GM12878 (cell line): ENCODE results near the gene MIPOL1. TPM values are rescaled to one million over a fixed set of nuclear protein-coding genes. Genes with fewer than 3 reads are reported as not detected.

Experiments
- ATAC-seq: fragments of 200-7000 bp; cut with Tn5 transposase; 3 replicates; pipeline ENCODE4 v1.9.1; 2020; ENCODE audit warnings: mild to moderate bottlenecking, moderate library complexity
- BruUV-seq: library from RNA; stranded (reverse); fragments of 400-500 nt; replicated peaks from 2 replicates; lab custom pipeline; 2021; lab: Mats Ljungman, UMichigan
- CTCF ChIA-PET: fragments of 300-600 bp; sonication (Branson Sonifier 250); formaldehyde crosslinking; extraction: SDS; loops from one replicate; lab custom pipeline; 2021; ENCODE audit warnings: inconsistent platforms; lab: Yijun Ruan, JAX
- POLR2A ChIA-PET: fragments of 350-600 bp; formaldehyde crosslinking; extraction: SDS; loops from one replicate; lab custom pipeline; 2021; ENCODE audit warnings: inconsistent platforms; lab: Charles Lee
- RAD21 ChIA-PET: fragments of 300-600 bp; sonication (Branson Sonifier 250); formaldehyde crosslinking; loops from one replicate; lab custom pipeline; 2023; ENCODE audit warnings: antibody characterized with exemption; ENCODE audit not compliant: unreplicated experiment; lab: Charles Lee
- SMC1A ChIA-PET: fragments of 300-600 bp; sonication (Branson Sonifier 250); formaldehyde crosslinking; loops from one replicate; lab custom pipeline; 2023; ENCODE audit not compliant: unreplicated experiment, uncharacterized antibody; lab: Charles Lee
- DNase-seq: peaks from one replicate; pipeline ENCODE4 v3.0.0-alpha.2; 2011; ENCODE audit warnings: low read depth, low spot score
- FAIRE-seq: peaks from 3 replicates; lab custom pipeline; 2011; peaks lifted over from hg19 to GRCh38; lab: Jason Lieb, UNC
- H2AFZ ChIP-seq: 2 replicates; pipeline ENCODE4 v1.6.0; 2011; ENCODE audit warnings: low read depth, low read length, control low read depth; ENCODE audit not compliant: control insufficient read depth
- H3K27ac ChIP-seq: 2 replicates; pipeline ENCODE4 v1.5.1; 2011; ENCODE audit warnings: control low read depth; ENCODE audit not compliant: control insufficient read depth, insufficient read depth
- H3K27me3 ChIP-seq, 2 experiments: replicated peaks in 1 of 2; 2 replicates each; pipeline versions ENCODE4 v1.6.0 to v1.6.1; 2011; ENCODE audit warnings: low read length in 1 of 2; ENCODE audit not compliant: control insufficient read depth in 2 of 2, insufficient read depth in 2 of 2
- H3K36me3 ChIP-seq, 2 experiments: 2 replicates each; pipeline ENCODE4 v1.5.1; 2011; ENCODE audit warnings: low read length in 1 of 2; ENCODE audit not compliant: control insufficient read depth in 2 of 2, insufficient read depth in 2 of 2
- H3K4me1 ChIP-seq: 2 replicates; pipeline ENCODE4 v1.6.1; 2011; ENCODE audit warnings: mild to moderate bottlenecking, low read length, moderate library complexity, mixed read lengths; ENCODE audit not compliant: control insufficient read depth, insufficient read depth
- H3K4me2 ChIP-seq: 2 replicates; pipeline ENCODE4 v1.6.0; 2011; ENCODE audit warnings: control low read depth; ENCODE audit not compliant: control insufficient read depth, insufficient read depth
- H3K4me3 ChIP-seq: fragments of 200-600 bp; sonication (generic); 2 replicates; pipeline ENCODE4 v1.5.1; 2016
- H3K79me2 ChIP-seq: 2 replicates; pipeline ENCODE4 v1.6.0; 2011; ENCODE audit warnings: low read length; ENCODE audit not compliant: control insufficient read depth, insufficient read depth
- H3K9ac ChIP-seq: 2 replicates; pipeline ENCODE4 v1.8.0; 2011; ENCODE audit warnings: low read length, control low read depth, mixed read lengths; ENCODE audit not compliant: control insufficient read depth, insufficient read depth
- H3K9me3 ChIP-seq: replicated peaks from 3 replicates; pipeline ENCODE4 v1.5.1; 2011; ENCODE audit warnings: mild to moderate bottlenecking, low read length; ENCODE audit not compliant: control insufficient read depth, insufficient read depth
- H4K20me1 ChIP-seq: 2 replicates; pipeline ENCODE4 v1.6.0; 2011; ENCODE audit not compliant: control insufficient read depth, insufficient read depth
- CHD2 ChIP-seq: IDR thresholded peaks from 2 replicates; pipeline ENCODE4 v1.6.1; 2011; ENCODE audit warnings: low read depth, low read length, improper control_type of control experiment, borderline replicate concordance
- DPF2 ChIP-seq: fragments of 450-650 bp; IDR thresholded peaks from 2 replicates; pipeline ENCODE4 v1.6.1; 2017; ENCODE audit warnings: mild to moderate bottlenecking
- HDAC6 ChIP-seq: fragments of 200-600 bp; sonication (generic); IDR thresholded peaks from one replicate; pipeline ENCODE4 v1.8.0; 2017; ENCODE audit warnings: antibody characterized with exemption; ENCODE audit not compliant: unreplicated experiment
- HSF1 ChIP-seq: fragments of 150-350 bp; IDR thresholded peaks from 2 replicates; pipeline ENCODE4 v1.6.1; 2014; ENCODE audit warnings: mild to moderate bottlenecking, low read depth, low read length
- NBN ChIP-seq: fragments of 450-650 bp; IDR thresholded peaks from 2 replicates; pipeline ENCODE4 v1.6.1; 2016
- NFYB ChIP-seq: IDR thresholded peaks from 2 replicates; pipeline ENCODE4 v1.6.1; 2011; ENCODE audit warnings: low read depth, mild to moderate bottlenecking, low read length, improper control_type of control experiment, moderate library complexity; ENCODE audit not compliant: insufficient read depth
- PML ChIP-seq: IDR thresholded peaks from 2 replicates; pipeline ENCODE4 v1.6.1; 2012; ENCODE audit warnings: low read length, inconsistent platforms
- RELA ChIP-seq: fragments of 450-650 bp; IDR thresholded peaks from 2 replicates; pipeline ENCODE4 v1.8.0; 2014; ENCODE audit warnings: borderline replicate concordance; ENCODE audit not compliant: partially characterized antibody
- SMAD1 ChIP-seq: fragments of 450-650 bp; IDR thresholded peaks from 2 replicates; pipeline ENCODE4 v1.6.1; 2018; ENCODE audit warnings: mild to moderate bottlenecking, low read depth; ENCODE audit not compliant: partially characterized antibody
- TAF1 ChIP-seq: IDR thresholded peaks from 2 replicates; pipeline ENCODE4 v1.6.1; 2011; ENCODE audit warnings: mild to moderate bottlenecking, low read depth, low read length, borderline replicate concordance
- WRNIP1 ChIP-seq: IDR thresholded peaks from 2 replicates; pipeline ENCODE4 v1.6.1; 2011; ENCODE audit warnings: low read depth, low read length, improper control_type of control experiment, borderline replicate concordance
- YBX1 ChIP-seq: fragments of 450-650 bp; IDR thresholded peaks from 2 replicates; pipeline ENCODE4 v1.6.1; 2016; ENCODE audit warnings: antibody characterized with exemption
- ZBTB40 ChIP-seq: fragments of 450-650 bp; IDR thresholded peaks from 2 replicates; pipeline ENCODE4 v1.6.1; 2016; ENCODE audit warnings: mild to moderate bottlenecking, moderate library complexity, borderline replicate concordance
- ZNF622 ChIP-seq: fragments of 450-650 bp; IDR thresholded peaks from 2 replicates; pipeline ENCODE4 v1.6.1; 2017; ENCODE audit warnings: mild to moderate bottlenecking, inconsistent platforms
- WGBS: methylation state at CpG from one replicate; pipeline ENCODE4 v1.1.6; 2016; ENCODE audit warnings: low lambda C conversion rate; ENCODE audit not compliant: insufficient replicate concordance, insufficient coverage; ENCODE audit errors: missing lambda C conversion rate; 5-methylcytosine and 5-hydroxymethylcytosine counted together
- in situ Hi-C: fragments of 300-500 bp; cut with MboI; formaldehyde crosslinking; loops from 9 replicates; pipeline ENCODE4 v1.14.3; 2018; ENCODE audit warnings: mixed read lengths
- intact Hi-C: fragments of 100-400 bp; cut with micrococcal nuclease; formaldehyde crosslinking; loops from one replicate; pipeline ENCODE4 v1.14.2; 2022; ENCODE audit not compliant: unreplicated experiment
- polyA plus RNA-seq, 11 experiments: library from polyadenylated mRNA; depleted of rRNA in 4 of 11; unstranded in 6 of 11; stranded (reverse) in 5 of 11; fragments of >200 nt; fragmentation: Nextera tagmentation in 4 of 11; fragmentation: Illumina TruSeq in 1 of 11; extraction: Ambion mirVana in 4 of 11; extraction: Trizol in 1 of 11; gene quantifications; 1 replicate in 1 of 11; 2 replicates in 10 of 11; pipeline versions ENCODE4 v1.2.1 to v1.2.3, GENCODE V29; 2011 to 2016; ENCODE audit warnings: inconsistent platforms in 2 of 11, missing spikeins in 2 of 11, low read depth in 1 of 11
- total RNA-seq, 4 experiments: library from RNA; depleted of rRNA in 3 of 4; stranded (reverse); fragments of >200 nt in 3 of 4; fragmentation: Illumina TruSeq in 1 of 4; extraction: Trizol in 1 of 4; gene quantifications; 2 replicates each; pipeline versions ENCODE4 v1.2.1 to v1.2.3, GENCODE V29; 2013 to 2021

The MIPOL1 gene
- total and polyA plus RNA-seq, 10 of the 15 experiments (the other 5 are each of a cell fraction or from before 2014, with no cell fraction given) = 0.06 TPM; not detected in 9

- H3K4me1 ChIP-seq = no peaks in the 10 kb centered on the region
- no peak for DNase-seq
- H3K9me3 ChIP-seq = no peaks in the 10 kb centered on the region
- 81% methylated on average over 1 of the region's 1 CpG for WGBS
- no TSS peak for BruUV-seq
- SMC1A ChIA-PET = no interaction called here
- H3K27me3 ChIP-seq = no peaks in the 10 kb centered on the region
- H2AFZ ChIP-seq = no peak overlapping the region
- H3K27ac ChIP-seq = no peak overlapping the region
- POLR2A ChIA-PET = no interaction called here
- no peak for ATAC-seq
- H3K79me2 ChIP-seq = no peaks in the 10 kb centered on the region
- no peak for FAIRE-seq
- in situ Hi-C loops (no loop called here), intact Hi-C loops (no loop called here)
- H3K4me3 ChIP-seq = no peak overlapping the region
- no peak overlapping the region for H3K9ac ChIP-seq
- no peaks in the 10 kb centered on the region for H3K36me3 ChIP-seq
- CTCF ChIA-PET = no interaction called here
- RAD21 ChIA-PET = no interaction called here
- no peaks in the 10 kb centered on the region for H4K20me1 ChIP-seq
- H3K4me2 ChIP-seq = no peak overlapping the region
- TF ChIP-seq WRNIP1 = no peak
- TF ChIP-seq PML = no peak
- no peak for TF ChIP-seq NFYB
- TF ChIP-seq HSF1 = no peak
Measured at GRCh38 chr14:37417833-37418232, 220.1 kb downstream of the MIPOL1 start.

- H3K36me3 ChIP-seq = no peaks in the 10 kb centered on the region
- H3K27ac ChIP-seq = no peak overlapping the region
- RAD21 ChIA-PET = no interaction called here
- FAIRE-seq = no peak
- no peaks in the 10 kb centered on the region for H3K9me3 ChIP-seq
- WGBS = 6% methylated on average over 2 of the region's 2 CpGs
- CTCF ChIA-PET = no interaction called here
- intact Hi-C loops = no loop called here
- in situ Hi-C loops = no loop called here
- SMC1A ChIA-PET = no interaction called here
- no TSS peak for BruUV-seq
- no peaks in the 10 kb centered on the region for H3K79me2 ChIP-seq
- POLR2A ChIA-PET = no interaction called here
- no peak overlapping the region for H3K4me3 ChIP-seq
- no peaks in the 10 kb centered on the region for H3K4me1 ChIP-seq
- no peaks in the 10 kb centered on the region for H3K27me3 ChIP-seq
- DNase-seq = no peak
- no peak for ATAC-seq
- H3K9ac ChIP-seq = no peak overlapping the region
- no peak overlapping the region for H2AFZ ChIP-seq
- H4K20me1 ChIP-seq = no peaks in the 10 kb centered on the region
- H3K4me2 ChIP-seq = no peak overlapping the region
- TF ChIP-seq CHD2 (no peak), HDAC6 (no peak), RELA (no peak), NBN (no peak), NFYB (no peak), ZBTB40 (no peak), YBX1 (no peak), DPF2 (no peak), TAF1 (no peak), ZNF622 (no peak), SMAD1 (no peak)
Measured at GRCh38 chr14:37420622-37421021, 222.9 kb downstream of the MIPOL1 start.
